CD14-positive monocyte (primary cell): ENCODE results near the gene PCDHGB6. TPM values are rescaled to one million over a fixed set of nuclear protein-coding genes. Genes with fewer than 3 reads are reported as not detected.
A peak's percentile ranks its signal among the peaks of the same experiment; 100 is the strongest.

Experiments used
- DNase-seq, 3 donors: peaks; one replicate each; pipeline ENCODE4 v3.0.0-alpha.2; 2011 to 2022
- H2AFZ ChIP-seq: 2 replicates; pipeline ENCODE4 v1.6.0; 2012; ENCODE audit warnings: mild to moderate bottlenecking, low read depth, low read length, inconsistent platforms; ENCODE audit not compliant: insufficient read depth, poor library complexity, severe bottlenecking
- H3K27ac ChIP-seq, 2 donors: 1 replicate in 1 of 2; 2 replicates in 1 of 2; pipeline ENCODE4 v1.5.1; 2012 to 2013; ENCODE audit warnings: low read length in 2 of 2, control low read depth in 1 of 2, inconsistent platforms in 1 of 2, low read depth in 1 of 2, mild to moderate bottlenecking in 1 of 2
- H3K27me3 ChIP-seq, 2 donors: one replicate each; pipeline versions ENCODE4 v1.6.0 to v1.6.1; 2011 to 2013; ENCODE audit warnings: low read length in 2 of 2; ENCODE audit not compliant: control insufficient read depth in 2 of 2, insufficient read depth in 2 of 2
- H3K36me3 ChIP-seq, 2 donors: replicated peaks in 1 of 2; 1 replicate in 1 of 2; 2 replicates in 1 of 2; pipeline versions ENCODE4 v1.5.1 to v1.6.1; 2012 to 2013; ENCODE audit warnings: low read length in 2 of 2, control low read depth in 1 of 2, inconsistent platforms in 1 of 2, mild to moderate bottlenecking in 1 of 2; ENCODE audit not compliant: insufficient read depth in 2 of 2, control insufficient read depth in 1 of 2
- H3K4me1 ChIP-seq, 2 donors: 1 replicate in 1 of 2; 2 replicates in 1 of 2; pipeline versions ENCODE4 v1.5.1 to v1.6.1; 2012 to 2013; ENCODE audit warnings: low read length in 2 of 2, control low read depth in 1 of 2, inconsistent platforms in 1 of 2, mild to moderate bottlenecking in 1 of 2, moderate library complexity in 1 of 2; ENCODE audit not compliant: insufficient read depth in 2 of 2, control insufficient read depth in 1 of 2
- H3K4me2 ChIP-seq: replicated peaks from 2 replicates; pipeline ENCODE3; 2012; ENCODE audit warnings: low read length, moderate library complexity, mild to moderate bottlenecking; ENCODE audit not compliant: poor library complexity, severe bottlenecking; ENCODE audit errors: extremely low read depth
- H3K4me3 ChIP-seq, 3 experiments: fragments of 200-600 bp in 1 of 3; sonication (generic) in 1 of 3; replicated peaks in 1 of 3; 1 replicate in 2 of 3; 2 replicates in 1 of 3; pipeline ENCODE4 v1.5.1; 2011 to 2013; ENCODE audit warnings: low read length in 3 of 3, mild to moderate bottlenecking in 3 of 3, control low read depth in 2 of 3, low read depth in 2 of 3, inconsistent platforms in 1 of 3, moderate library complexity in 1 of 3
- H3K79me2 ChIP-seq: 2 replicates; pipeline ENCODE4 v1.6.0; 2012; ENCODE audit warnings: mild to moderate bottlenecking, control low read depth, inconsistent platforms, low read length, moderate library complexity; ENCODE audit not compliant: insufficient read depth
- H3K9ac ChIP-seq: 2 replicates; pipeline ENCODE4 v1.6.0; 2017; ENCODE audit warnings: low read length, mild to moderate bottlenecking; ENCODE audit not compliant: insufficient read depth, poor library complexity, severe bottlenecking
- H3K9me3 ChIP-seq, 2 donors: replicated peaks in 1 of 2; 1 replicate in 1 of 2; 2 replicates in 1 of 2; pipeline versions ENCODE4 v1.5.1 to v1.6.1; 2012 to 2013; ENCODE audit warnings: low read length in 2 of 2, control low read depth in 1 of 2; ENCODE audit not compliant: control insufficient read depth in 1 of 2, insufficient read depth in 1 of 2
- H4K20me1 ChIP-seq: 2 replicates; pipeline ENCODE4 v1.6.0; 2012; ENCODE audit warnings: mild to moderate bottlenecking, low read length, control low read depth, moderate library complexity; ENCODE audit not compliant: insufficient read depth
- H3K27ac Mint-ChIP-seq, 7 donors: one replicate each; pipeline ENCODE4 v1.8.0; 2020; ENCODE audit warnings: mild to moderate bottlenecking in 7 of 7, mixed read lengths in 7 of 7, moderate library complexity in 6 of 7, inconsistent platforms in 2 of 7
- H3K27me3 Mint-ChIP-seq, 3 donors: one replicate each; pipeline ENCODE4 v1.8.0; 2021 to 2022; ENCODE audit warnings: low read depth in 3 of 3, mild to moderate bottlenecking in 3 of 3, mixed read lengths in 3 of 3, moderate library complexity in 3 of 3, inconsistent platforms in 1 of 3
- H3K36me3 Mint-ChIP-seq, 2 donors: one replicate each; pipeline ENCODE4 v1.8.0; 2020; ENCODE audit warnings: mixed read lengths in 2 of 2, inconsistent platforms in 1 of 2, mild to moderate bottlenecking in 1 of 2
- H3K4me1 Mint-ChIP-seq: one replicate; pipeline ENCODE4 v1.8.0; 2020; ENCODE audit warnings: mild to moderate bottlenecking, mixed read lengths
- H3K4me3 Mint-ChIP-seq, 2 donors: one replicate each; pipeline ENCODE4 v1.8.0; 2020; ENCODE audit warnings: mild to moderate bottlenecking in 2 of 2, mixed read lengths in 2 of 2, moderate library complexity in 1 of 2
- H3K9me3 Mint-ChIP-seq, 7 donors: one replicate each; pipeline ENCODE4 v1.8.0; 2020 to 2022; ENCODE audit warnings: mixed read lengths in 7 of 7, mild to moderate bottlenecking in 6 of 7, moderate library complexity in 6 of 7, inconsistent platforms in 2 of 7
- WGBS: methylation state at CpG from one replicate; pipeline ENCODE4 v1.1.5; 2013; ENCODE audit warnings: missing lambda C conversion rate; ENCODE audit not compliant: insufficient coverage; 5-methylcytosine and 5-hydroxymethylcytosine counted together
- intact Hi-C, 2 donors: fragments of 100-400 bp; cut with micrococcal nuclease; formaldehyde crosslinking; loops; one replicate each; pipeline versions ENCODE4 v1.15.0 to v1.15.1; 2023
- polyA plus RNA-seq, 3 donors: library from polyadenylated mRNA; depleted of rRNA in 1 of 3; unstranded in 2 of 3; stranded (reverse) in 1 of 3; fragments of 300-500 nt in 2 of 3; fragments of >200 nt in 1 of 3; fragmentation: Illumina TruSeq in 2 of 3; gene quantifications; 1 replicate in 2 of 3; 2 replicates in 1 of 3; pipeline ENCODE4 v1.2.3, GENCODE V29; 2012 to 2021
- TF ChIP-seq, protein P1 (sequence below): fragments of 200-600 bp; IDR thresholded peaks from one replicate; pipeline ENCODE4 v1.8.0; 2022; ENCODE audit warnings: antibody characterized with exemption, mild to moderate bottlenecking

The PCDHGB6 gene
- polyA plus RNA-seq, 3 donors, result 0.01 to 0.06 TPM; not detected in 1

DNA sequence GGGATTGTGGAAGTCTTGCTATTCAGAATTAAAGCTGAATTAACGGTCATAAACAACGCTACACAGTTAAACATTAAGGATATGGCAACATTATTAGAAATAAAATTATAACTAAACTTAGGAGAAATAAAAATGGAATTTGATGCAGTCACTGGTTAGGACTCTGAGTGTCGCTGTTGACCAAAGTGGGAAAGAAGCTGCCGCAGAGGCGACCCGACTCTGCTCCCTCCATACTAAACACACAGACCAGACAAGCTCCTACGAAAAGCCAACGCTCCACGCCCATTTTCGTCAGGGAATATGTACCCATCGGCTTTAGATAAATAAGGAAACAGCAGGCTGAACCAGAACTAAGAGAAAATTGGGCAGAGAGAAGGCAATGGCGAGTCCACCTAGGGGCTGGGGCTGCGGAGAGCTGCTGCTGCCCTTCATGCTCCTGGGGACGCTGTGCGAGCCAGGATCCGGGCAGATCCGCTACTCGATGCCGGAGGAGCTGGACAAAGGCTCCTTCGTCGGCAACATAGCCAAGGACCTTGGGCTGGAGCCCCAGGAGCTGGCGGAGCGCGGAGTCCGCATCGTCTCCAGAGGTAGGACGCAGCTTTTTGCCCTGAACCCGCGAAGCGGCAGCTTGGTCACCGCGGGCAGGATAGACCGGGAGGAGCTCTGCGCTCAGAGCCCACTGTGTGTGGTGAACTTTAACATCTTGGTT, 43.7 kb upstream of the PCDHGB6 start, which contains the start of gene PCDHGA5:
PCDHGA5 (plus strand) TSS at position 211 of the 709 bp plus-strand sequence; CDS start at position 380, 169 bp downstream.
- H2AFZ ChIP-seq, result no peak within 1 kb of the TSS
- peaks cover 53 to 94% of the 10 kb centered on the region in 2 donors for H3K27me3 ChIP-seq
- no peak within 1 kb of the TSS for H3K4me3 ChIP-seq
- intact Hi-C loops, result no loop called here
- peaks cover 55 to 72% of the 10 kb centered on the region in 2 donors for H3K9me3 ChIP-seq
- H3K4me3 Mint-ChIP-seq, result peak within 1 kb of the TSS in 1 of 2 donors; percentile 71
- H3K27ac ChIP-seq, result no peak within 1 kb of the TSS
- no peaks in the 10 kb centered on the region for H4K20me1 ChIP-seq
- H3K9me3 Mint-ChIP-seq, result peaks cover 43 to 80% (median 72%) of the 10 kb centered on the region in 7 donors
- DNase-seq, result no peak
- peaks cover 70 to 77% (median 72%) of the 10 kb centered on the region in 3 donors for H3K27me3 Mint-ChIP-seq
- H3K4me1 Mint-ChIP-seq, result peaks cover 2% of the 10 kb centered on the region
- no peaks in the 10 kb centered on the region for H3K36me3 ChIP-seq
- H3K4me1 ChIP-seq, result no peaks in the 10 kb centered on the region
- peaks cover 16 to 20% of the 10 kb centered on the region in 2 donors for H3K36me3 Mint-ChIP-seq
- no peak within 1 kb of the TSS for H3K9ac ChIP-seq
- no peaks in the 10 kb centered on the region for H3K79me2 ChIP-seq
- 29% methylated on average over 31 of the region's 34 CpGs for WGBS
- no peak within 1 kb of the TSS for H3K27ac Mint-ChIP-seq
- no peak within 1 kb of the TSS for H3K4me2 ChIP-seq
- TF ChIP-seq, protein P1, sequence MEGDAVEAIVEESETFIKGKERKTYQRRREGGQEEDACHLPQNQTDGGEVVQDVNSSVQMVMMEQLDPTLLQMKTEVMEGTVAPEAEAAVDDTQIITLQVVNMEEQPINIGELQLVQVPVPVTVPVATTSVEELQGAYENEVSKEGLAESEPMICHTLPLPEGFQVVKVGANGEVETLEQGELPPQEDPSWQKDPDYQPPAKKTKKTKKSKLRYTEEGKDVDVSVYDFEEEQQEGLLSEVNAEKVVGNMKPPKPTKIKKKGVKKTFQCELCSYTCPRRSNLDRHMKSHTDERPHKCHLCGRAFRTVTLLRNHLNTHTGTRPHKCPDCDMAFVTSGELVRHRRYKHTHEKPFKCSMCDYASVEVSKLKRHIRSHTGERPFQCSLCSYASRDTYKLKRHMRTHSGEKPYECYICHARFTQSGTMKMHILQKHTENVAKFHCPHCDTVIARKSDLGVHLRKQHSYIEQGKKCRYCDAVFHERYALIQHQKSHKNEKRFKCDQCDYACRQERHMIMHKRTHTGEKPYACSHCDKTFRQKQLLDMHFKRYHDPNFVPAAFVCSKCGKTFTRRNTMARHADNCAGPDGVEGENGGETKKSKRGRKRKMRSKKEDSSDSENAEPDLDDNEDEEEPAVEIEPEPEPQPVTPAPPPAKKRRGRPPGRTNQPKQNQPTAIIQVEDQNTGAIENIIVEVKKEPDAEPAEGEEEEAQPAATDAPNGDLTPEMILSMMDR, result no peak

DNA sequence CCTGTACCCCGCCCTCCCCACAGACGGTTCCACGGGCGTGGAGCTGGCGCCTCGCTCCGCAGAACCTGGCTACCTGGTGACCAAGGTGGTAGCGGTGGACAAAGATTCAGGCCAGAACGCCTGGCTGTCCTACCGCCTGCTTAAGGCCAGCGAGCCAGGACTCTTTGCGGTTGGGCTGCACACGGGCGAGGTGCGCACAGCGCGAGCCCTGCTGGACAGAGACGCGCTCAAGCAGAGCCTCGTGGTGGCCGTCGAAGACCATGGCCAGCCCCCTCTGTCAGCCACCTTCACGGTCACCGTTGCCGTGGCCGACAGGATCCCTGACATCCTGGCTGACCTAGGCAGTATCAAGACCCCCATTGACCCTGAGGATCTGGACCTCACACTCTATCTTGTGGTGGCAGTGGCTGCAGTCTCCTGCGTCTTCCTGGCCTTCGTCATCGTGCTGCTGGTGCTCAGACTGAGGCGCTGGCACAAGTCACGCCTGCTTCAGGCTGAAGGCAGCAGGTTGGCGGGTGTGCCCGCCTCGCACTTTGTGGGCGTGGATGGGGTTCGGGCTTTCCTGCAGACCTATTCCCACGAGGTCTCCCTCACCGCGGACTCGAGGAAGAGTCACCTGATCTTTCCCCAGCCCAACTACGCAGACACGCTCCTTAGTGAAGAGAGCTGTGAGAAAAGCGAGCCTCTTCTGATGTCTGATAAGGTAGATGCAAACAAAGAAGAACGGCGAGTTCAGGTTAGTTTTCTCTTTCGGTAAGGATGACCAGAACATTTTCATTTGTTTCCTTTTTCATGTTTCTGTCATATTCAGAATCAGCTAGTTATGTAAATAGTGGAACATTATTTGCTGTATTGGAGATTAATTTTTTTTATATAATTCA, 41.6 kb upstream of the PCDHGB6 start:
- Histone ChIP-seq H3K36me3 (no peaks in the 10 kb centered on the region), H3K27ac (no peak overlapping the region), H2AFZ (no peak overlapping the region), H3K79me2 (no peaks in the 10 kb centered on the region), H3K4me2 (no peak overlapping the region), H3K9ac (no peak overlapping the region), H4K20me1 (no peaks in the 10 kb centered on the region), H3K27me3 (peaks cover 57 to 97% of the 10 kb centered on the region in 2 donors), H3K4me3 (no peak overlapping the region), H3K4me1 (no peaks in the 10 kb centered on the region), H3K9me3 (peaks cover 52 to 68% of the 10 kb centered on the region in 2 donors)
- no peak for DNase-seq
- TF ChIP-seq, protein P1, result no peak
- intact Hi-C loops, result no loop called here
- Mint-ChIP-seq H3K4me3 (peak overlapping the region in 1 of 2 donors; percentile 71), H3K27me3 (peaks cover 70 to 80% (median 78%) of the 10 kb centered on the region in 3 donors), H3K9me3 (peaks cover 41 to 79% (median 70%) of the 10 kb centered on the region in 7 donors), H3K36me3 (peaks cover 11 to 14% of the 10 kb centered on the region in 2 donors), H3K4me1 (peaks cover 8% of the 10 kb centered on the region), H3K27ac (no peak overlapping the region)
- WGBS, result 36% methylated on average over 31 of the region's 46 CpGs
